ENCODE data around the gene ASIC2.

The ASIC2 gene

DNA sequence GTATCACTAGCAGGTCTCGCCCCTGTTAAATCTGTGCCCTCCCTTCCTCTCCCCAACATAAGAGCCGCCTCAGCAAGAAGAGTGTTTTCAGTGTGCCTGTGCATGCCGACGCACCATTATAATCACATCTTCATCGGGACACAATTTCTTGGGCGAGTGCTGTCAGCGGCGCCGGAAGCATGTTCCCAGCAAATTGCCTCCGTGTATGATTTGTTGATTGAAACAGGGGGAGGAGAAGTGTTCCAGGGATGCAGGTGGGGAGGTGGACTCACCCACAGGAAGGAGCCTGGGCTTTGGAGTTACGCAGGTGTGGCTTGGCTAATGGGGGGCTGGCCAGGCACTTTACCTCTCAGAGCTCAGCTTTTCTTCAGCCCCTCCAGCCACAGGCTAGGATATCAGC, 247.9 kb downstream of the ASIC2 start:
- DNase-seq (ENCODE audit: low read depth in 1 of 2, low spot score in 1 of 2) = no peak
- in situ Hi-C loops (cut with HindIII; ENCODE audit: low pct_unique_long_range_greater_than_20kb, low sequenced_read_pairs) = no loop called here
- no peak for TF ChIP-seq JUND (IDR thresholded peaks at IDR 0.05; ENCODE audit: low read depth)

GRCh38 chr17:33044771-33045170, 248.3 kb downstream of the ASIC2 start:
- TF ChIP-seq JUND (IDR thresholded peaks at IDR 0.05; ENCODE audit: low read depth) = no peak
- in situ Hi-C loops (cut with HindIII; ENCODE audit: low pct_unique_long_range_greater_than_20kb, low sequenced_read_pairs) = no loop called here
- DNase-seq (ENCODE audit: low read depth in 1 of 2, low spot score in 1 of 2) = no peak

DNA sequence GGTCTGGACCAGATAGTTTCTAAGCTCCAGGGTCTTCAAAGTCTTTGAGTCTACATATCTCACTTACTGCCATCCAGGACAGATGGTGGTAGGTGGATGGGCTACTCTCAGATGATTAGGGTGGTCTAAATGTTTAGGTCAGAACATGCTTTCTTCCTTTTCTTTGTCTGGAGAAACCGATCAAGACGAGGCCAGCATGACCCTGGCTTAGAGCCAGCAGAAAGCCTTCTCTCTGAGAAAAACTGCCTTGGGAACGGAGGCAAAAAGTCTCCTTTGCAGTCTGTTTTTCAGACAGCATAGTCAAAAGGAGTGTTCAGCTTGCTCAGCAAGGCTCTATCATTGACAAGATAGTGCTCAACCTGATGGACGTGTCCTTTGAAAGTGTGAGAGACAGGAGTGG, 252.6 kb downstream of the ASIC2 start:
- TF ChIP-seq JUND (IDR thresholded peaks at IDR 0.05; ENCODE audit: low read depth) = no peak
- no peak for DNase-seq (ENCODE audit: low read depth in 1 of 2, low spot score in 1 of 2)
- in situ Hi-C loops (cut with HindIII; ENCODE audit: low pct_unique_long_range_greater_than_20kb, low sequenced_read_pairs) = no loop called here

GRCh38 chr17:33039874-33040273, 253.2 kb downstream of the ASIC2 start:
- in situ Hi-C loops (cut with HindIII; ENCODE audit: low pct_unique_long_range_greater_than_20kb, low sequenced_read_pairs) = no loop called here
- no peak for DNase-seq (ENCODE audit: low read depth in 1 of 2, low spot score in 1 of 2)
- TF ChIP-seq JUND (IDR thresholded peaks at IDR 0.05; ENCODE audit: low read depth) = no peak

GRCh38 chr17:33038740-33039139, 254.4 kb downstream of the ASIC2 start:
- in situ Hi-C loops (cut with HindIII; ENCODE audit: low pct_unique_long_range_greater_than_20kb, low sequenced_read_pairs) = no loop called here
- TF ChIP-seq JUND (IDR thresholded peaks at IDR 0.05; ENCODE audit: low read depth) = no peak
- DNase-seq (ENCODE audit: low read depth in 1 of 2, low spot score in 1 of 2) = peak in 1 of 2 experiments; percentile 42

- TF ChIP-seq JUND (IDR thresholded peaks at IDR 0.05; ENCODE audit: low read depth) = no peak
- in situ Hi-C loops (cut with HindIII; ENCODE audit: low pct_unique_long_range_greater_than_20kb, low sequenced_read_pairs) = no loop called here
- no peak for DNase-seq (ENCODE audit: low read depth in 1 of 2, low spot score in 1 of 2)
Measured at GRCh38 chr17:33033176-33033575, 259.9 kb downstream of the ASIC2 start.

- DNase-seq (ENCODE audit: low read depth in 1 of 2, low spot score in 1 of 2) = no peak
- in situ Hi-C loops (cut with HindIII; ENCODE audit: low pct_unique_long_range_greater_than_20kb, low sequenced_read_pairs) = no loop called here
- no peak for TF ChIP-seq JUND (IDR thresholded peaks at IDR 0.05; ENCODE audit: low read depth)
Measured at GRCh38 chr17:33028778-33029177, 264.3 kb downstream of the ASIC2 start.

- no peak for DNase-seq (ENCODE audit: low read depth in 1 of 2, low spot score in 1 of 2)
- in situ Hi-C loops (cut with HindIII; ENCODE audit: low pct_unique_long_range_greater_than_20kb, low sequenced_read_pairs) = no loop called here
- no peak for TF ChIP-seq JUND (IDR thresholded peaks at IDR 0.05; ENCODE audit: low read depth)
Measured at GRCh38 chr17:33028061-33028460, 265.0 kb downstream of the ASIC2 start.

GRCh38 chr17:33024688-33025486, 268.2 kb downstream of the ASIC2 start:
- no peak for DNase-seq (ENCODE audit: low read depth in 1 of 2, low spot score in 1 of 2)
- in situ Hi-C loops (cut with HindIII; ENCODE audit: low pct_unique_long_range_greater_than_20kb, low sequenced_read_pairs) = no loop called here
- no peak for TF ChIP-seq JUND (IDR thresholded peaks at IDR 0.05; ENCODE audit: low read depth)

- in situ Hi-C loops (cut with HindIII; ENCODE audit: low pct_unique_long_range_greater_than_20kb, low sequenced_read_pairs) = no loop called here
- DNase-seq (ENCODE audit: low read depth in 1 of 2, low spot score in 1 of 2) = no peak
- no peak for TF ChIP-seq JUND (IDR thresholded peaks at IDR 0.05; ENCODE audit: low read depth)
Measured at GRCh38 chr17:33023790-33024189, 269.3 kb downstream of the ASIC2 start.

DNA sequence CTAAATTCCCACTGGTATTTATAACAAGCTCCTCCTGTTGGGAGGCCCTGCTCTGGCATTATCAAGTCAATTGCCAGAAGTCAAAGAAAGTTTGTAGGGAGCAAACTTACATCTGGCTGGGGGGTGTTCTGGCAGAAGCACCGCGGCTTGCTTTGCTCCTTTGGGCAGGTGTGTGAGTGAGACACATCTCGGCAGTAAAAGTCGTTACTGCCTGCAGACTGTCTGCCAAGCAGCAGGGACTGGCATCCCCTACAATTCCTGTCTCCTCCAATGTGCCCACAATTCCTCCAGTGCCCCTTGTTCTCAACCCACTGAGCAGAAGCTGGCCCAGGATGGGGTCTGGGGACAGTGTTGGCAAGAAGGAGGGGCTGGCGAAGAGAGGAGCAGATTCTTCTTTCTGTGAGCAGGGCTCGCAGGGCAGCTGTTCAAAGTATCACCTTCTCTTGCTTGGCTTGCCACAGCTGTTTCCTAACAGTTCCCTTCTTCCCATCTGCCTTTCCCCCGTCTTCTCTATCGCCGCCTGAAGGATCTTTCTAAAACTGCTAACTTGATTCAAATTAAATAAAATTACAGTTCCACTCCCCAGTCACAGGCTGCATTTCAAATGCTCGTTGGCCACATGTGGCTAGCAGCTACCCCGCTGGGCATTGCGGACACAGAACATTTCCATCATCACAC, 271.2 kb downstream of the ASIC2 start:
- TF ChIP-seq JUND (IDR thresholded peaks at IDR 0.05; ENCODE audit: low read depth) = no peak
- no peak for DNase-seq (ENCODE audit: low read depth in 1 of 2, low spot score in 1 of 2)
- in situ Hi-C loops (cut with HindIII; ENCODE audit: low pct_unique_long_range_greater_than_20kb, low sequenced_read_pairs) = no loop called here

DNA sequence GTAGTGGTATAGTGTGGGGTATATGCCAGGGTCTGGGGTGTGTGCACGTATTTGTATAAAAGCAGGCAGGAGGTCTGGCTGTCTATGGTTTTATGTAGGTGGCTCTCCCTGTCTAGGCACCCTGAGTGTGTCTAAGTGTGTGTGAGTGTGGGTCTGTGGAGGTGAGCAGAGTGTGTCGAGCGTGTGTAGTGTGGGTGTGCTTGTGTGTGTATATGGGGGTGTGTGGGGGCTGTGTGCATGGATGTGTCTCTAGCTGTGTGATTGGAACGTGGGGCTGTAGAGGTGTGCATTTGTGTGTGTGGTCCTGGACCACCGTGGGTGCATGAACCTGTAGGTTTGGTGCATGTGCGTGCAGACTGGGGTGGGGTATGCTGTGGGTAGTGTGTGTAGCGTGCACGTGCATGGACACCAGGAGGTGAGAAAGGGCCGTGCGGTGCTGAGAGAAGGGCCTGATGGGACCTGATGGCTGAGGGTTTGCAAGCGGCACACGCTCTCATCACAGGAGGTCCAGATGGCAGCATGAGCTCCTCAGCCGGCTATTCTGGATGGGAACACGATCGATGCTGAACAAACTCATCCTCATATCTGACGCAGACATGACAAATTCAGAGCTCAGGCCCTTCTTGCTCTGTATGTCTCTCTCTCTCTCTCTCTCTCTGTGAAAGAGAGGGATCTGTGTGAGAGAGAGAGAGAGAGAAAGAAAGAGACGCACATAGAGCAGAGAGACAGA, 273.8 kb downstream of the ASIC2 start:
- in situ Hi-C loops (cut with HindIII; ENCODE audit: low pct_unique_long_range_greater_than_20kb, low sequenced_read_pairs) = no loop called here
- DNase-seq (ENCODE audit: low read depth in 1 of 2, low spot score in 1 of 2) = no peak
- no peak for TF ChIP-seq JUND (IDR thresholded peaks at IDR 0.05; ENCODE audit: low read depth)

- no peak for DNase-seq (ENCODE audit: low read depth in 1 of 2, low spot score in 1 of 2)
- in situ Hi-C loops (cut with HindIII; ENCODE audit: low pct_unique_long_range_greater_than_20kb, low sequenced_read_pairs) = no loop called here
- TF ChIP-seq JUND (IDR thresholded peaks at IDR 0.05; ENCODE audit: low read depth) = no peak
Measured at GRCh38 chr17:33017366-33017765, 275.7 kb downstream of the ASIC2 start.
